ENCODE data around the gene ZNF652.
"Not testable (repeated sequence)": the region's sequence is repeated elsewhere in the genome, so short reads cannot be mapped to it uniquely, and the experiment has no call there.

Gene ZNF652

GRCh38 chr17:49298371-49298976, 63.6 kb downstream of the ZNF652 start:
- DNase-seq = no peak

- no peak for DNase-seq
Measured at GRCh38 chr17:49297141-49297540, 64.9 kb downstream of the ZNF652 start.

GRCh38 chr17:49294122-49294521, 67.9 kb downstream of the ZNF652 start:
- DNase-seq = no peak

GRCh38 chr17:49292901-49293300, 69.1 kb downstream of the ZNF652 start:
- no peak for DNase-seq

- DNase-seq = no peak
Measured at GRCh38 chr17:49291929-49292328, 70.1 kb downstream of the ZNF652 start.

- no peak for DNase-seq
Measured at GRCh38 chr17:49290690-49291359, 71.2 kb downstream of the ZNF652 start.

GRCh38 chr17:49288388-49288787, 73.7 kb downstream of the ZNF652 start:
- DNase-seq = no peak

- no peak for DNase-seq
Measured at GRCh38 chr17:49287481-49287880, 74.6 kb downstream of the ZNF652 start.

- not testable (repeated sequence) for DNase-seq
Measured at GRCh38 chr17:49286261-49286973, 75.6 kb downstream of the ZNF652 start.

- DNase-seq = no peak
Measured at GRCh38 chr17:49285716-49286115, 76.3 kb downstream of the ZNF652 start.

- no peak for DNase-seq
Measured at GRCh38 chr17:49280918-49281317, 81.1 kb downstream of the ZNF652 start.

- no peak for DNase-seq
Measured at GRCh38 chr17:49280061-49280460, 82.0 kb downstream of the ZNF652 start.

- DNase-seq = not testable (repeated sequence)
Measured at GRCh38 chr17:49279263-49280015, 82.6 kb downstream of the ZNF652 start.

- DNase-seq = no peak
Measured at GRCh38 chr17:49278076-49278475, 84.0 kb downstream of the ZNF652 start.

GRCh38 chr17:49277638-49278037, 84.4 kb downstream of the ZNF652 start:
- DNase-seq = no peak

- not testable (repeated sequence) for DNase-seq
Measured at GRCh38 chr17:49275981-49276380, 86.1 kb downstream of the ZNF652 start.

GRCh38 chr17:49269356-49269755, 92.7 kb downstream of the ZNF652 start:
- DNase-seq = no peak

- DNase-seq = no peak
Measured at GRCh38 chr17:49267912-49268311, 94.1 kb downstream of the ZNF652 start.

- DNase-seq = no peak
Measured at GRCh38 chr17:49266233-49266632, 95.8 kb downstream of the ZNF652 start.

GRCh38 chr17:49261540-49261939, 100.5 kb downstream of the ZNF652 start:
- DNase-seq = not testable (repeated sequence)

GRCh38 chr17:49260817-49261291, 101.2 kb downstream of the ZNF652 start:
- peak; percentile 10 for DNase-seq

- DNase-seq = no peak
Measured at GRCh38 chr17:49260011-49260816, 101.8 kb downstream of the ZNF652 start.
